Activated naive CD4-positive, alpha-beta T cell treated with anti-CD3 and anti-CD28 coated beads, Interleukin-2, amount 10 ng/mL, durations not matched to agents 5 hours and 36 hours (primary cell): Measurements from ENCODE around the gene TEKT4. TPM values are rescaled to one million over a fixed set of nuclear protein-coding genes. Genes with fewer than 3 reads are reported as not detected.

Source experiments
- total RNA-seq, 2 experiments: library from RNA; stranded (reverse); gene quantifications; one replicate each; pipeline ENCODE4 v1.2.3, GENCODE V29; 2021

The TEKT4 gene
- not detected for total RNA-seq

GRCh38 chr2:94871226-94872087 lies at the start of gene TEKT4:
Gene TEKT4 (plus strand): TSS chr2:94871430. CDS start chr2:94871580, 150 bp downstream.

Other genes with a start within 250 kb of the TEKT4 start
- 100 to 1,000 TPM; 354 to 366 TPM for gene MAL, start 154.3 kb downstream of the TEKT4 start, total RNA-seq